ENCODE results near the gene BLVRB.

The BLVRB gene

DNA sequence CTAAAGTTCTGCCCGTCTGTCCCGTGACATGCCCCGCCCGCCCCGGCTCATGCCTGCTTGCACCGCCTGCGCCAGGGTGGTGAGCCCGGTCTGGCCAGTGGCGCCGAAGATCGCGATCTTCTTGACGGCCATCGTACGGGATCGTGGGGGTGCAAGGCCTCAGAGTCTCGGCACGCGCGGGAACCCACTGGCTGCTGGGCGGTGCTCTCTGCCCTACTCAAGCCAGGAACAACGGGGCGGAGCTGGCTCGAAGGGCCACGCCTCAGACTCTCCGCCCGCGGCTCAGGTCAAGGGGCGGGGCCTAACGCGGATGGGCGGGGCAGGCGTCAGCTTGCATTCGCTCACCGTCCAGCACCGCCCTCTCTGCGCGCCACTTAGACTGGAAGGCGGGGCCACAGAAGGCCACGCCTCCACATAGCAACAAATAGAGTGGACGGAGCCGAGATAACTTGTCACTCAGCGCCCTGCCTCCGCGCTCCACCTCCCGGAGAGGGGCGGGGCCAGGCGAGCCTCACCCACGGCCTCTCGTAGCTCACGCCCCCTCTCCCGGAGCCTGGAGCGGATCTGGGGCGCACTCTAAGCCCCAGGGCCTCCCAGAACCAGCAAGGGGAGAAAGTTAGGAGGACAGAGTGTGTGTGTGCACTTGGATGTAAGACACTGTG lies at the start of gene BLVRB:
BLVRB (minus strand) TSS at position 189 of the 662 bp plus-strand sequence; CDS start at position 132, 57 bp downstream.
- H3K4me3 ChIP-seq (ENCODE audit: low read depth, low read length), result peak within 1 kb of the TSS; percentile 78
- TF ChIP-seq, protein P1, sequence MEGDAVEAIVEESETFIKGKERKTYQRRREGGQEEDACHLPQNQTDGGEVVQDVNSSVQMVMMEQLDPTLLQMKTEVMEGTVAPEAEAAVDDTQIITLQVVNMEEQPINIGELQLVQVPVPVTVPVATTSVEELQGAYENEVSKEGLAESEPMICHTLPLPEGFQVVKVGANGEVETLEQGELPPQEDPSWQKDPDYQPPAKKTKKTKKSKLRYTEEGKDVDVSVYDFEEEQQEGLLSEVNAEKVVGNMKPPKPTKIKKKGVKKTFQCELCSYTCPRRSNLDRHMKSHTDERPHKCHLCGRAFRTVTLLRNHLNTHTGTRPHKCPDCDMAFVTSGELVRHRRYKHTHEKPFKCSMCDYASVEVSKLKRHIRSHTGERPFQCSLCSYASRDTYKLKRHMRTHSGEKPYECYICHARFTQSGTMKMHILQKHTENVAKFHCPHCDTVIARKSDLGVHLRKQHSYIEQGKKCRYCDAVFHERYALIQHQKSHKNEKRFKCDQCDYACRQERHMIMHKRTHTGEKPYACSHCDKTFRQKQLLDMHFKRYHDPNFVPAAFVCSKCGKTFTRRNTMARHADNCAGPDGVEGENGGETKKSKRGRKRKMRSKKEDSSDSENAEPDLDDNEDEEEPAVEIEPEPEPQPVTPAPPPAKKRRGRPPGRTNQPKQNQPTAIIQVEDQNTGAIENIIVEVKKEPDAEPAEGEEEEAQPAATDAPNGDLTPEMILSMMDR (IDR thresholded peaks at IDR 0.05; ENCODE audit: low read depth, low read length), result no peak

DNA sequence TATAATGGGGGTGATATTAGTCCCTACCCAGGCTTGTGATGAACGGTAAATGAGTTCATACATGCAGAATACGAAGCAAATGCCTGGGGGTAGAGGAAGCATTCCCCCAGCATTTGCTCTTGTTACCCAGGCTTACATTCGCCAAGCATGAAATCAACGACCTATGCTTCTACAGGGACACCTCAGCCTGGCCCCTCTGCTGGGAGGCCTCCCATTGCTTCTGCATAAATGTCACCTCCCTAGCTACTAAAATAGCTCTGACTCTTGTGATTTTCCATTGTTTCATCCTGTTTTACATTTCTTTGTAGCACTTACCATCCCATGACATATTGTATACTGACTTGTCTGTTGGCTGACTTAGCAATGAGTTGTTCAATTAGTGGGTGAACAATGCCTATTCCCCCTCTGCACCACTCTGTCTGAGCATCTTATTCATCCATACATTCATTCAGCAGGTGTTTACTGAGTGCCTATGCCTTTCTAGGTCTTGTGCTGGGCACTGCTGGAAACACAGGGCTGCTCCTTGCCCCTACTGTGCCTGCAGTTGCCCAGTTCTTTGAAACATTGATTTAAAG lies 48.3 kb upstream of the BLVRB start:
- no peak overlapping the region for H3K4me3 ChIP-seq (ENCODE audit: low read depth, low read length)
- TF ChIP-seq, protein P1 (IDR thresholded peaks at IDR 0.05; ENCODE audit: low read depth, low read length), result no peak

DNA sequence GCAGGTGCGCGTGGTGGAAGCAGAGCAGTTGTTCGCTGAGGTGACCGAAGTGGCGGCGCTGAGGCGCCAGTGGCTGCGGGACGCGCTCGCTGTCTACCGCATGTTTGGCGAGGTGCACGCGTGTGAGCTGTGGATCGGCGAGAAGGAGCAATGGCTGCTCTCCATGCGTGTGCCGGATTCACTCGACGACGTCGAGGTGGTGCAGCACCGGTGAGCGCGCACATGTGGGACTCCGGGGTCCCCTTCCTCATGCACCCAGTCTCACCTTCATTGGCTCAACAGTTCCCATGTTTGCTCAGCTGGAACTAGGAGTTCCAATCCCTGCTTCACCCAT lies 47.8 kb upstream of the BLVRB start:
- TF ChIP-seq, protein P1 (IDR thresholded peaks at IDR 0.05; ENCODE audit: low read depth, low read length), result no peak
- H3K4me3 ChIP-seq (ENCODE audit: low read depth, low read length), result no peak overlapping the region

DNA sequence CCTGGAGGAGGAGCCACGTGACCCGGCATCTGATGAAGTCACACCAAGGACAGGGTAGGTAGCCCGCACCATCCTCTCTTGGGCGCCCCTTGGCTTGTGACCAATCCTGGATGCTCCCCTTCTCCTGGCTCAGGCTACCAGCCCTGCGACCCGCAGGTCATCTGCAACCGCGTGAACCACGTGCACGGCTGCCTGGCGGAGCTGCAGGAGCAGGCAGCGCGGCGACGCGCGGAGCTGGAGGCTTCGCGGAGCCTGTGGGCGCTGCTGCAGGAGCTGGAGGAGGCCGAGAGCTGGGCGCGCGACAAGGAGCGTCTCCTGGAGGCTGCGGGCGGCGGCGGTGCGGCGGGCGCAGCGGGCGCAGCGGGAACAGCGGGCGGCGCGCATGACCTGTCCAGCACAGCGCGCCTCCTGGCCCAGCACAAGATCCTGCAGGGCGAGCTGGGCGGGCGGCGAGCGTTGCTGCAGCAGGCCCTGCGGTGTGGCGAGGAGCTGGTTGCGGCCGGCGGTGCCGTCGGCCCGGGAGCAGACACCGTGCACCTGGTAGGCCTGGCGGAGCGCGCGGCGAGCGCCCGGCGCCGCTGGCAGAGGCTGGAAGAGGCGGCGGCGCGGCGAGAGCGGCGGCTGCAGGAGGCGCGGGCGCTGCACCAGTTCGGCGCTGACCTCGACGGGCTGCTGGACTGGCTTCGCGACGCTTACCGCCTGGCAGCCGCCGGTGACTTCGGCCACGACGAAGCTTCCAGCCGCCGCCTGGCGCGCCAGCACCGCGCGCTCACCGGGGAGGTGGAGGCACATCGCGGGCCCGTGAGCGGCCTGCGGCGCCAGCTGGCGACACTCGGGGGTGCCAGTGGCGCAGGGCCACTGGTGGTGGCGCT lies 47.2 kb upstream of the BLVRB start:
- no peak overlapping the region for H3K4me3 ChIP-seq (ENCODE audit: low read depth, low read length)
- TF ChIP-seq, protein P1 (IDR thresholded peaks at IDR 0.05; ENCODE audit: low read depth, low read length), result no peak

DNA sequence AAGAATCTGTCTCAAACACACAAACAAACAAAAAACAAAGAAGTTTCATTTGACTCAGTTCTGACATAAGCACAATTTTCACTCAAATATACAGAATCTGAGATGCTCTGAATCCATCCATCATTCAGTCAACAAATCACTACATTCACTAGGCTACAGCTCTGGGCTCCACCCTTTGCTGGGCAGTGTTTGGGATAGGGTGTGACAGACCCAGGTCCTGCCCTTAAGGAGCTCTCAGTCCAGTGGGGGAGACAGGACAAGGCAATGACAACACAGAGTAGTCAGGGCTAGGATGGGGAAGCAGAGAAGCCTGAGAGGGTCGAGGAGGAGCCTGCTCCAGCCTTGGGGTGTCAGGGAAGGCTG lies 46.5 kb upstream of the BLVRB start:
- no peak overlapping the region for H3K4me3 ChIP-seq (ENCODE audit: low read depth, low read length)
- TF ChIP-seq, protein P1 (IDR thresholded peaks at IDR 0.05; ENCODE audit: low read depth, low read length), result no peak

DNA sequence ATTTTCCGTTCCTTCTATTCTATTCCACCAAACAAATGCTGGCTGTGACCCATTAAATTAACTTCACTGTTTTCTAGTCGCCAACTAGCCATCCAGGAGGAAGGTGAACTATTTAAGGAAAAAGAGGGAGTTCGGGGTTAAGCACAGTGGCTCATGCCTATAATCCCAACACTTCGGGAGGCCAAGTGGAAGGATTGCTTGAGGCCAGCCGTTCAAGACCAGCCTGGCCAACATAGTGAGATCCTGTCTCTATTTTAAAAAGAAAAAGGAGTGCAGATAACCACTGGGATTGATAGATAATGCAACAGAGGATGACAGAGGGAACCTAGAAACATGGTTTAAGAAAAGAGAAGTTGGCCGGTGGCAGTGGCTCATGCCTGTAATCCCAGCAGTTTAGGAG lies 45.9 kb upstream of the BLVRB start:
- TF ChIP-seq, protein P1 (IDR thresholded peaks at IDR 0.05; ENCODE audit: low read depth, low read length), result no peak

More for the DNA sequence above, 45.9 kb upstream of the BLVRB start:
- H3K4me3 ChIP-seq (ENCODE audit: low read depth, low read length), result no peak overlapping the region
